DMS114 treated with DMSO at 0.1 percent for 48 hours (cell line): ENCODE data around the gene CEMIP.

ENCODE experiments used
- DNase-seq: peaks from one replicate; lab custom pipeline; 2025; ENCODE audit not compliant: unreplicated experiment; lab: John Stamatoyannopoulos, UW

CEMIP gene

DNA sequence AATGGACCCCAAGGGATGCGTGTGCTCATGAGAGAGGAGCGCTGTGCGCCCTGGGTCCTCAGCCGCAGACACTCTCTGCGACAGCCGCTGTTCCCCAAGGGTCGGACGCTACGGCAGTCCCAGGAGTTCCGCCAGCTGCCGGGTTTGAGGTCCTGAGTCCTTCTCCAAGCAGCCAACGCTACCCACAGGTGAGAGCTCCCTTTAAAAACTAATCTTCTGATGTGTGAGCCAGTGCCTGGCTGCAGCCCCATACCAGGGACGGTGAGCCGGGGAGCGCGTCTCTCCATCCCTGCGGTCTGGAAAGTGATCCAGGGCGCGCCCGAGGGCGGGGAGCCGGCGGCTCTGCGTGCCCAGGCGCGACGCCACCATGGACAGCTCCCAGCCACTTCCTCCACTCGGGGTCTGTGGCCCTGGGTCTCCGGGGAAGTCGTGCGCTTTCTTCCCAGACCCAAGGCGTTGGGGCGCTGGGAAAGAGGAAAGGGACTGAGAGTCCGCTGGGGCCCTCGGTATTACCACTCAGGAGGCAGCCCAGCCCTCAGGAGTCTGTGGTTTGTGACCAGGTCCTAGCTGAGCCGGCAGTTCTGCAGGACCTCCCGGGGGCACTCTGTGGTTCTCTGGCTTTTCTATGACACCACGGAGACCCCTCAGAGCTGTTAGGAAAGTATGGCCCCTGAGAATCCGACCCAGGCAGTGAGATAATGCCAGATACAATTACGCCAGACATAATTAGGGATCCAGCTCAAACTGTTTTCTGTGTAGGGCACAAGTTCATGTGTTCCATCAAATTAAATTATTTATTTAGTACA lies 1.4 kb downstream of the CEMIP start:
- no peak for DNase-seq

DNA sequence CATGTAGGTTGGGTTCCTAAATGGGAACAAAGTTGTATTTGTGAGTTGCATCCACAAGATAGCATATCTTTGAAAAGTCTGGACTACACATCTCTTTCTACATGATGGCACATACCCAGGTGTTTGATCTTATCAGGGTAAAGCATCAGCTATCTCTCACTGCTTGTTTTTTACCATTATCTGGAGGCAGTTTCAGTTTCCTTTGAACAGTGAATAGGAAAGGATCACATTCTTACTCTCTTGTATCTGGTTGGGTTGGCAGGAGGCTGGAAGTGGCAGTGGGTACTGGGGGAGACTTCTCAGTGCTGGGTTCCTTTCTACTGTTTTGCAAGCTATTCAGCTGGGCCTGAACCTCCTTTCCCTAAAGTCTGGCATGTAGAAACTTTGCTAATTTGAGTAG lies 4.1 kb downstream of the CEMIP start:
- DNase-seq, result no peak

DNA sequence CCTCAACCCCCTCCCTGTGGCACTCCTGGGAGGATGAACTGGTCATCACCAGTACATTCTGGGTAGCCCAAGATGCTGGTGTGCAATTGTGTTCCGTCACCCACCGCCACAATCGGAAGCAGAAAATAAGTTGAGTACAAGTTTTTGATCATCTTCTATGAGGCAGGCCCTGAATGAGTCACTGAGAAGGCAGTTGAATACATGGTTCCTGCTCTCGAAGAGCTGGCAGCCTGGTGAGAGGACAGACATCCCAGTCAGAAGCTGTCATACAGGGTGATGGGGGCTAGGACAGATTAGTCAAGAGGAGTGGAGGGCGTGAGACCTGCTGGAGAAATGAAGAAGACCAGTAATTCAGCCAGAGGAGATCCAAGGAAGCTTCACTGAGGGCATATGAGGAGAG lies 6.2 kb downstream of the CEMIP start:
- DNase-seq, result no peak

DNA sequence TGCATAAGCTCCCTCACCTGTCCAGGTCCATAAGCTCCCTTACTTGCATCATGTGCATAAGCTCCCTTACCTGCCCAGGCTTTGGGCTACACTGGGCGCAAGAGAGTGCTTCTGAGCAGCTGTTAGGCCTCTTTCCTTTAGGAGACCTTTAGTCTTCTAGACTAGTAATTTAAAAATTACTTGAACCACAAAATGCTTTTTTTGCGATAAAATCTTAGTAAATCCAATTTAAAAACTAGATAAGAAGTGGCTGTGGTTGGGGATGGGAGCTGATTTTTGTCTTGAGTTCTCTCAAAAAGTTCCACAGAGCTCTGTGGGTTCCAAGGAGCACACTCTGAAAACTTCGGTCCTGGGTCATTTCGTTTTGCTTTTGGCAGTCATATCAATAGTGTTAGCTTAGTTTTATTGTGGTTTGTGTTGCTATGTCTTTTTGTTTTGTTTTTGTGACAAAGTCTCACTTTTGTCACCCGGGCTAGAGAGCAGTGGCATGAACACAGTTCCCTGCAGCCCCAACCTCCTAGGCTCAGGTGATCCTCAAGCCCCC lies 6.7 kb downstream of the CEMIP start:
- no peak for DNase-seq

DNA sequence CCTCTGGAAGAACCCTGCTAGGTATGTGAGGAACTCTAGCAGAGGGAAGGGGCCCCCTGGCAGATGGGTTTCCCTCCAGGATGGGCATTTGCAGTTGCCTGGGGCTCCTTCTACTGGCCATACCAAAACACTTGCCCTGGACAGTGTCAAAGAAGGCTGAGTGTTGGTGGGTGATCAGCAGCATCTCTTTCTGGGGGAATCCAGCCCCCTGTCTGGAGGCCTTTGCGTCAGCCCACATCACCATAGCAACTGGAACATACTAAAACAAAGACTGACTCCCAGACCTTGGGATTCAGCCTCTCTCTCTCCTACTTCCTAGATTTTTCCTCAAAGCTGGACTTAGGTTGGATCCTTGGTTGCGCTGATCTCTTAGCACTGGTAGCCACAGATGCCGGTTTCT lies 8.1 kb downstream of the CEMIP start:
- no peak for DNase-seq

DNA sequence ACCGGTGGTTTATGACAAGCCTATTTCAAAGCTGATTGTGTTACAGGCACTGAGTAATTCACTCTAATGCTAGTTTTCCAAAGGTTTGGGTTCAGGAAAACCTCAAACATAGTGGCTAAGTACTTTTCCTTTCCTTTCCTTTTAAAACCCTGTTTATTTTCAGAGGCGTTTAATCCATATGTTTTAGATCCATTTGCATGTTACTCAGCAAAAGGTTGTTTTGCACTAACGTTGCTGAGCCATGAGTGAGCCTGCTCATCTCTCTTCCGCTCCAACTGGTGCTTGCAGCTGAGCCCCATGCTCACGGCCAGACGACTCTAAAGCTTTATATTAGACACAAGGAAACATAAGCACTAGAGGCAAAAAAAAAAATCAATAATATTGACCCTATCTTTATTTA lies 9.4 kb downstream of the CEMIP start:
- no peak for DNase-seq

DNA sequence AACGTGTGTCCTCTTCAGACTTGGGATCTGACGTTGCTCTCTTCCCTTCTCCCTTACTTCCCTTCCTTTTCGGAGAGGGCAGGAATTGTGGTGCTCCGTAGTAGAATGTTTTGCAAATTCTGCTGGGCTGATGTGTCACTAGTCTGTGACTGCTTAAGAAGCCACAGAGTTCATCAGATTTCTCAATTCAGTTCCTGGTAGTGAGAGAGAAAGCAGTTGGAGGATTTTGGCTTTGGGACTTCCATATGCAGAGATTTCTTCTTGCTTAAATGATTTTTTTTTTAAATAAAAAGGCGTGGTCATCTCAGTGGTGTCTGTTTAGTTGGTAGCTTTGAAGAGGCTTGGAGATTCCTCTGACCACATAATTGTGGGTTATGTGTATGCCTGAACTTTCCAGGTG lies 10.1 kb downstream of the CEMIP start:
- DNase-seq, result no peak

DNA sequence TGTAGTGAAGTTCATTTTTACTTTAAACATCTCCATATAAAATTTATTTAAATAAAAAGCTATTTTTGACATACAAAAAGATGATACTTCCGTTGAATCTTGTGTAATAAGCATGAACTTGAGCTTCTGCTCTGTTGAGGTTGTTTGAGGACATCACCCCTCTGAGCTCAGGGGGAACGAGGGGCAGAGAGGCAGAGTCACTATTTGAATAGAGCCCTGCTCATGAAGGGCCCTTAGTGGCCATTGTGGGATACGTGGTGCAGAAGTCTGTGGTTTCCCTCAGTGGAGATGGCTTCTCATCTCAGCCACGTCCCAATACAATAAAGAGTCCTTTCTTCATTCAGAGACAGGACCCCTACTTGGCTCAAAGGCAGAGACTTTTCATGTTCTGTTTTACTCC lies 10.6 kb downstream of the CEMIP start:
- DNase-seq, result no peak

DNA sequence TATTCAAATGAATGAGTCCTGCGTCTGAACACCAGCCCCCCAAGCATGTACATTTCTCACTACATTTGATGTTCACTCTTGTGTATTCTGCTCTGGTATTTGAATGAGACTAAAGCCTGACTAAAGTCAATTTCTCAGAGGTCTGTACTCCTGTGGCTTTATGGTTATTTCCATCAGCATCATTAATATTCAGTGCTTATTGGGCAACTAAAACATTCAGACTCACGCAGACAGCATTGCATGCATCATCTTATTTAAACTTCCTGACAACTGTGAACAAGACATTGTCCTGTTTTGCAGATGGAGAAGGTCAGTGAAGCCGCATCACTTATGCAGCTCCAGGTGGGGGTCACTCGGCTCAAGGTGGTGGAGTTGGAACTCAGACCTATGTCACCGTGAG lies 11.1 kb downstream of the CEMIP start:
- DNase-seq, result no peak

DNA sequence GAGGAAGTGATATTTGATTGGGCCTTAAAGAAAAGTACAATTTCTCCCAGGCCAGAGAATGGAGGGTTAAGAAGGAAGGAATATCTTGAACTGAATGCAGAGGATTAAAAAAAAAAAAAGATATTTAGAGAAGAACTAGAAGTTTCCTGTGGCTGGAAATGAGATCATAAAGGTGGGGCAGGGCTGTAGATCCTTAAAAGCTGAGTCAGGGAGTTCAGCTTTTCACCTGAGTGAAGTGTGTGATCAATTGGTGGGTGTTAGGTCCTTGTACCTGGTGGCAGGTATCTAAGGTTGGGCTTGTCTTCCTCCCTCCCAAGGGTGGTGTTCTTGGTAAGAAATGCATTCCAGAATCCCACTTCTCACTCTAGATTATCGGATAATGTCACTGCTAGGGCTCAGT lies 11.8 kb downstream of the CEMIP start:
- no peak for DNase-seq

DNA sequence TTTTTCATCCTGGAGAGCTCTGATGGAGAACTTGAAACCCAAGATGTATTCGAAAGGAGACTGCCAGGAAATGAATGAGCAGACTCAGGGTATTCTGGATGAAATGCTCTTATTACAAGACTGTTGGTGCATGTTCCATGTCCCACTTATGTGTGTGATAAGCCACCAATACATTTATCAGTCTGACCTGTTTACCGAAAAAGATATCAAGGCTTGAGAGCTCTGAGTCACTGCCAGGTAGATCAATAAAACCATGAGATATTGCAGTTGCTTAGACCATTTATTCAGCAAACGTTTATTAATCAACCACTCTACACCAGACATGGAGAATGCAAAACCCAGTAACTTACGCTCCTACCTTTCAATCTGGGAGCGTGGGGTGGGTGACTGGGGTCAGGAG lies 17.2 kb downstream of the CEMIP start:
- DNase-seq, result no peak

DNA sequence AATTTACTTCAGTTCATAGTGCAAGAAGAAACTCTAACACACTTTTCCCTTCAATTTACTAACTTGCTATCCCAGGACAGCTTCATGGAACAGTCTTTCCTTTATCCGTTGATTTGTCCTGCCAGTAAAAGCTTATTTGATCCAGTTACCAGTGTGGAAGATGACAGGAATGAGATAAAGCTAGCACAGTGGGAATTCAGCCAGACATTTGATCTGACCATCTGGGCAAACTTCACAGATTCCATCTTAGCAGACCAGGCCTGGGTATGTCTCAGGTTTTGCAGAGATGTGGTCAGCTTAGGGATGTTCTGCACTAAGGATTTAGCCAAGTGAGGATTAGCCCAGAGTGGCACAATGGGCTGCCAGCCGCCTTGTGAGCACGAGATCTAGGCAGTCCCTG lies 19.7 kb downstream of the CEMIP start:
- no peak for DNase-seq

DNA sequence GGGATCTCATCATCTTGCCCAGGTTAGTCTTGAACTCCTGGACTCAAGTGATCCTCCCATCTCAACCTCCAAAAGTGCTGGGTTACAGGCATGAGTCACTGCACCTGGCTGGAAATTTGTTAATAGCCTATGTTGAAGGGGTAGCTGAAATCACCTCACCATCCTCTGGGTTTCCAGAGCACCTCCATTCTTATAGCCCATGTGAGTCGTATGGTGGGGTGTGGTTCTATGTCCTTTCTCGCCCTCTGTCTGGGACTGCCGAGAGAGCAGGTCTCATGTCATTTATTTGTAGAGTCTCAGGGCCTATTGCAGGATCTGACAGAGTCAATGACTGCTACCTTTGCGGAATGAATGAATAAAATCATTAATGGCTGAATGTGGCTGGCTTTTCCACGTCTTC lies 20.9 kb downstream of the CEMIP start:
- no peak for DNase-seq

DNA sequence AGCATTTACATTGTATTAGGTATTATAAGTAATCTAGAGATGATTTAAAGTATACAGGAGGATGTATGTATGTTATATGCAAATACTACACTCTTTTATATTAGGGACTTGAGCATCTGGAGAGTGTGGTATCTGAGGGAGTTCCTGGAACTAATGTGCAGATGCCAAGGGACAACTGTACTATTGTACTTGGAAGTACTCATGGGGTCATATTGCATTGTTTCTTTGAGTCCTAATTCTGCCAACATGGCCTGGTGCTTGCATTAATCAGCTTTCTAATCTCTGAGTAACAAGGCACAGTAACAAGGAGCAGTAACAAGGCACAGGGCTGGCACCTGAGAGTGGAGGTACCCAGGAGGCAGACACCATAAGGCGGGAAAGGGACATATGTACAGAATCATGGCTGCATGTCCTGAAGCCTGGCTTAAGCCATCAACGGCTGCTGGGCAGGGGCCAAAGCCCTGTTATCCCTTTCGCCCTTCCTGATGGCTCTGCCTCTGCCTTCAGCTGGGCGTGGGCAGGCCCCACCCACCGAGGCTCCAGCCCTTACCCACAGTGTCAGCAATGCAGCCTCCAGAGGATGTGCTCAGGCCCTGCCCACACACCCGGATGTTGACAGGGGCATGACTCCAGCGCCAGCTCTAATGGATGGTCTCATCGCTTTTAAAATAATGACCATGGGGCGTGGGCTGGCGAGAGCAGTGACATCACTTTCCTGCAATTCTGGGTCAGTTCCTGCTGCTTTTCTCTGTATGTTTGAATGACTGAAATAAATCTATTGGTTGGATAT lies 22.9 kb downstream of the CEMIP start:
- DNase-seq, result no peak

DNA sequence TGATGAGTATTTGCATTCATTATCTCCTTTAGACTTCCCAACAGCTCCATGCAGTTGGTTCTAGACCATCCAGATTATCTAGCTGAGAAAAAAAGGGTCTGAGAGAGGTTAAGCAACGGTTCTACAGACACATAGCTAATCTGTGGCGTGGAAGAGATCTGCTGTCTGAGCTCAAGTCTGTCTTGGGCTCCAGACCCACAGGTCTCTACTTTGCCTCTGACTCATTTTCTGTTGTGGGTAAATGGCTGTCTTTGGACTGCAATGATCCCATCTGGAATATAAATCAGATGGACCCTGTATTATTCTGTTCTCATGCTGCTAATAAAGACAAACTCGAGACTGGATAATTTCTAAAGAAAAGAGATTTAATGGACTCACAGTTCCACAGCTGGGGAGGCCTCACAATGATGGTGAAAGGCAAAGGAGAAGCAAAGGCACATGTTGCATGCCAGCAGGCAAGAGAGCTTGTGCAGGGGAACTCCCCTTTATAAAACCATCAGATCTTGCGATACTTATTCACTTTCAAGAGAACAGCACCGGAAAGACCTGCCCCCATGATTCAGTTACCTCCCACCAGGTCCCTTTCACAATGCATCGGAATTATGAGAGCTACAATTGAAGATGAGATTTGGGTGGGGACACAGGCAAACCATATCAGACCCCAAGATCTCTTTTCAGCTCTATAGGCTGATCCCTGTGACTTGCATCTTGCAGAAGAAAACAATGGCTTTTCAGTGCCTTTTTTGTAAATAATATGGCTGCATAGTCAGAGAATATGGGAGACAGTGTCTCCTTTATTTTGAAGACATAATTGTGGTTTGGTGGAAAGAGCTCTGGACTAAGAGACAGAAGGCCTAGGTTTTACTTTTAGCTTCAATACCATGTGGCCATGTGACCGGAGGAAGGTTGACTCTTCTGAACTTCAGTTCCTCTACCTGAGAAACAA lies 24.7 kb downstream of the CEMIP start:
- no peak for DNase-seq

DNA sequence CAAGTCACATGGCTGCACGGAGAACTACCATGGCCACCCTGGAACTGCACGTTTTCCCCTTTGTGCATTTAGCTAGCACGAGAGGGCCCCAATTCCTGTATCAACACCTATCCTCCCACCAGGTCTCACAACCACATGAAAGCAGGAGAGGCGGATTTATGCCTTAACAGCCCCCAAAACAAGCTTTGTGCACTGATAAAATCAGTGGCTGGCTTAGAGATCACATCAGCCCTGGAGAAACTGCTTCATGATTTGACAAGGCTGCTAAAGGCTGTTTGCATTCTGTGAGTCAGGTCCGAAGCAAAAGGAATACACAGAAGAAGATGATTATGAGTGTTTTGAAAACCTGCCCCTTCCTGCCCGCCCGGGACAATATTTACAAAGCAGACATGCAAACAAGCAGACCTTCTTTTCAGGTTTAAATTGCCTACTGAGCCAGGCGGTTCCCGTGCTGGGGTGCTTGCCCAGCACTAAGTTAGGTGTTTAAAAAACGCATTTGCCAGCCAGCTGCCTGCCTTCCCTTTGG lies 25.9 kb downstream of the CEMIP start:
- no peak for DNase-seq

DNA sequence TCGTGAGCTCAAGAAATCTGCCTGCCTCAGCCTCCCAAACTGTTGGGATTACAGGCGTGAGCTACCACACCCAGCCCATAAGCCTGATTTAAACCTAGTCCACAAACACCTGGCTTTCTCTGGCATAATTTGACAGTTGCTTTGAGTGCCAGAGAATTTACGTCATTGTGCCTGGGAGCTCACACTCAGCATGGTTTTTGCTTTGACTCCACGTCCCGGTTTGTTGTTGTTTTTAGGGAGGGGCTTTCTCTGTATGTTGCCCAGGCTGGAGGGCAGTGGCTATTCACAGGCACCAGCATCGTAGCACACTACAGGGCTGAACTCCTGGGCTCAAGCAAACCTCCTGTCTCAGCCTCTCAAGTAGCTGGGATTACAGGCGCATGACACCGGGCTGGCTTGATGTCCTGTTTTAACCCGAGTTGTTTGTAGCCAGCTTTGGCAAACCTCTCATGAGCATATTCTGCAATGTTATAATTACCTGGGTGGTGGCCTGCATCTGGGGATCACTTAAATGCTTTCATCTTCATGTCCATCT lies 32.7 kb downstream of the CEMIP start:
- DNase-seq, result no peak

DNA sequence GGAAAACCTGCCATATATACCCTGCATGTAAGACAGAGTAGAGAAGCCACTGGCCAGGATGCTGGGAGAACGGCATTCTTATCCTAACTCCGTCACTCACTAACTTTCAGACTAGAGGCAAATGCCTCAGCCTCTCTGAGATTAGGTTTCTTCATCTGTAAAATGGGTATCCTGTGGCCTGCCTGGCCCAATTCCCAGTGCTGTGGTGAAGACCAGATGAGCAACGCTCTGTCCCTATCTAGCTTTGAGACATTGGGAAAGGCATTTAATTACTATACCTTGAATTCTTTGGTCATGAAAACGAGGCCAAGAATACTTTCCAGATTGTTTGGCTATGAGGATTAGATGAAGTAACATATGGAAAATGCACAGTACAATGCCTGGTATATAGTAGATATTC lies 35.9 kb downstream of the CEMIP start:
- DNase-seq, result no peak

DNA sequence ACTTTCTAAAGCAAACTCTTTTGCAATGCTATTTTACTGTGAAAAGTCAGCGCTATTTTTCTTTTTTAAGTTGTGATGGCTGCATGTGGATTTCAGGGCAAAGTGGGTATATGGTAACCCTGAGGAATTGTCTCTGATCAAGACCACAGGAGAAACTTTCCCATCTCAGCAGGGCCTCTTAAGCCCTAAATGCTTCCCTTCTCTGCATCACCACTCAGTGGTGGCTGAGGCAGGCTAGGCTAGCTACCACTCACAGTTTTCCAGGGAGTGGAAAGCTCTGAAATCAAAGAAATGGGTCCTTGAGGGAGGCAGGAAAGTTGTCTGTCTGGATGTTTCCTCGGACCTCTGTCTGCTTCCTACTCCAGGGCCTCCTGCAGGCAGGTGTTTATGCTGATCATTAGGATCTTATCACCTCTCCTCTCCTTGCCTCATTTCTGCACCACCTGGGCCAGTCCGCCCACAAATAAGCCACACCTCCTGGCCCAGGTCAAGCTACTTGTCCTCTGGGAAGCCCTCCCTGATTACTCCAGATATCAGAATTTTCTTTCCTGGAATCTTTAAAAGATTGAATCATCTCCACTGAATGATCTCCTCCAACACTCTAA lies 37.0 kb downstream of the CEMIP start:
- DNase-seq, result no peak

DNA sequence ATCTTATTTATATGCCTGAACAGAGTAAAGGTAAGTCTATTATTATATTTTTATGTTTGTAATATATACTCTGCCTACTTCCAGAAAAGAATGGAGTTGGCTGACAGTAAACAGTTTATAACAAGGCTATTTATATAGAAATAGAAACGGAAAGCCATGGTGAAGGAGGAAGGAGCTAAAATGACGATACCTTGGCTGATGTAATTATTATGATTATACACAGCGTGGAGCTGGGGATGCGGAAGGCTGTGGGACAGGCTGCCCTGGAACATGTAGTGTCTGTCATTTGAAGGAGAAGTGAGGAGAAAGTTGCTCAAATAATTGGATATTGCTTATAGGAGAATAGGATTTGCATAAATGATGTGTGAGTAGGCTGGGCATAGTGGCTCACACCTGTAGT lies 37.8 kb downstream of the CEMIP start:
- no peak for DNase-seq
